KOPT-K1 (cell line): ENCODE results near the gene CDH4.

ENCODE experiments used
- H3K27ac ChIP-seq: fragments of 200-600 bp; sonication (generic); 2 replicates; pipeline ENCODE4 v1.5.1; 2016; ENCODE audit warnings: antibody characterized with exemption, mild to moderate bottlenecking, low read depth, low read length; ENCODE audit not compliant: poor library complexity, severe bottlenecking
- H3K36me3 ChIP-seq: fragments of 200-600 bp; sonication (generic); 2 replicates; pipeline ENCODE4 v1.5.1; 2017; ENCODE audit warnings: antibody characterized with exemption, mild to moderate bottlenecking, low read length, moderate library complexity; ENCODE audit not compliant: insufficient read depth
- H3K9me3 ChIP-seq: fragments of 200-600 bp; sonication (generic); 2 replicates; pipeline ENCODE4 v1.5.1; 2017; ENCODE audit warnings: antibody characterized with exemption, low read length, mild to moderate bottlenecking; ENCODE audit not compliant: insufficient read depth, poor library complexity, severe bottlenecking

The CDH4 gene

DNA sequence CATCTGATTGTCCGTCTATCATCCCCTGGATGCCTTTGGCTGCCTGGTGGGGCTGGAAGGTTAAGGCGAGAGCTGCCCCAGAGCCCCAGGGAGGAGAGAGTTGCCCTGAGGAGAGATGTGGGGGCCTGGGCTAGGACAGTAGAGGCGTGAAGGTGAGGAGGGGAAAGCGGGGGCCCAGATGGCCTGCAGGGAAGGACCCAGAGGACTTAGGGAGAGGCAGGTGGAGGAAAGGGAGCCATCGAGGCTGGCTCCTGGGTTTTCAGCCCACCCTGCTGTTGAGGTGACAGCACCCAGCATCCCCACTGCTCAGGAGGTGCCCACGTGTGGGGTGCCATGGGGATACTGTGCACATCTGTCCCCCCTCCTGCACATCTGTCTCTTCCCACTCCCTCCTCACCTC is 539.9 kb downstream of the CDH4 start:
- no peaks in the 10 kb centered on the region for H3K9me3 ChIP-seq
- H3K36me3 ChIP-seq = no peaks in the 10 kb centered on the region
- no peak overlapping the region for H3K27ac ChIP-seq

DNA sequence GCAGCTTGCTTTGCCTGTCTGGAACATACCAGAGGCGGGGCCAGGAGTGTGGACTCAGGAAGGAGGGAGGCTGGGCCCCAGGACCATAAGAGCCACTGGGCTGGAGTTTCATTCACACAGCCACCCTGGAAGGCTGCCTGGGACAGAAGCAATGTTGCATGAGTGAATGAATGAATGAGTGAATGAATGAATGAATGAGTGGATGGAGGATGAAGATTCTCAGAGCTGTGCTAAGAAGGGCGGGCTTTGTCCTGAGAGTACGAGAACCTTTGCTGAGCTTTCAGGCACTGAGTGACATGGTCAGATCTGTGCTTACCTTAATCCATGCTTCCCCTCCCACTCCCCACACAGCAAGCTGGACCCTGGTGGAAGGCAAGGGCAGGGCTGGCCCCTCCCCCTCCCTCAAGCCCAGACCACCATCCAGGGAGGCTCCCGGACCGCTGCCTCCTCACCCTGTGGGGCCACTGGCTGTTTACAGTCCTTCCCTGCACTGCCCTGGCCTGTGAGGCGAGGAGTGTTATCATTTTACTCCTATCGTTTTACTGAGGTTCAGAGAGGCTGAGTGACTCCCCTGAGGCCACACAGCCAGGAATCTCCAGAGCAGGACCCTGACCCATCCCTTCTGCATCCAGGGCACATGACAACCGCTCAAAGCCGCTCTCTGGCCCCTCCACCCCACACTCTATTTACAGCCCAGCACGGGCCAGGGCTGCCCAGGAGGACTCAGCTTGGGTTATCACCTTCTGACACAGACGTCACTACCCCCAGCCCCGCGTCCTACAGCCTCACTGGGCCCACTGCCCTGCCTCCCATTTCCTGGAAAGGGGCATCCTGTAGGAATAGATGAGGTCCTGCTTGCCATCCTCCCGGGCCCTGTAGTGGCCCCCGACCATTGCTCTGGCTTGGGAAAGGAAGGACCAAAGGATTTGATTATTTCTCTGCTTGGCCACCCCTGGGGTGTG is 543.9 kb downstream of the CDH4 start:
- Histone ChIP-seq H3K27ac (no peak overlapping the region), H3K9me3 (no peaks in the 10 kb centered on the region), H3K36me3 (no peaks in the 10 kb centered on the region)

DNA sequence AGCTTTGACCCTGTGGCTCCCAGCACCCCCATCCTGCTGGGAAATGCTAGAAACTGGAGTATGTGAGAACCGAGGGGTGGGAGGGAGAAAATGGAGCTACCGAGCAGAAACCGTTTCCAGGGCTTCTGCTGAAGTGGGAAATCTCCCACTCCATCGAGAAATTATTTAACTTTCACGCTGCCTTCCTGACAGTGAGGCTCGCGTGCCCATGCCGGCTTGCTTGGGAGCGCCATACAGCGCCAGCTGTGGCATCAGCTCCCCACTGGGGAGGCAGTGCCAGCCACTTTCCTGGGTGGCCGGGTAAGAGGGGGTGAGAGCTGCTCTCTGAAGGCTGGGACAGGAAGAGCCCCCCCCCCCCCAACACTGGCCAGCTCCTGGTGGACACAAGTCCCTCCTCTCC is 544.7 kb downstream of the CDH4 start:
- Histone ChIP-seq H3K36me3 (no peaks in the 10 kb centered on the region), H3K27ac (peak overlapping the region; percentile 41), H3K9me3 (no peaks in the 10 kb centered on the region)

DNA sequence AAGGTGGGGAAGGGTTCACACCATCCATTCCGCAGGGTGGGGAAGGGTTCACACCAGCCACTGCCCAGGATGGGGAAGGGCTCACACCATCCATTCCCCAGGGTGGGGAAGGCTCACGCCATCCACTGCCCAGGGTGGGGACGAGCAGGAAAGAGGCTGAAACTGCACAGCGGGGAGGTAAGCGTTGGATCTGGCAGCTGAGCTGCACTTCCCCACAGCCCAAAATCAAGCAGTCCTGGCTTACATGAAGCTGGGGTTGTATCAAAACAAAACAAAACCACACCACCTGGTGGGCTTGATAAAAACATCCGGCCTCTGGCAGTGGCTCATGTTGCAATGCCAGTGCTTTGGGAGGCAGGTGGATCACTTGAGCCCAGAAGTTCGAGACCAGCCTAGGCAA is 545.1 kb downstream of the CDH4 start:
- Histone ChIP-seq H3K36me3 (no peaks in the 10 kb centered on the region), H3K27ac (peak overlapping the region; percentile 41), H3K9me3 (no peaks in the 10 kb centered on the region)

DNA sequence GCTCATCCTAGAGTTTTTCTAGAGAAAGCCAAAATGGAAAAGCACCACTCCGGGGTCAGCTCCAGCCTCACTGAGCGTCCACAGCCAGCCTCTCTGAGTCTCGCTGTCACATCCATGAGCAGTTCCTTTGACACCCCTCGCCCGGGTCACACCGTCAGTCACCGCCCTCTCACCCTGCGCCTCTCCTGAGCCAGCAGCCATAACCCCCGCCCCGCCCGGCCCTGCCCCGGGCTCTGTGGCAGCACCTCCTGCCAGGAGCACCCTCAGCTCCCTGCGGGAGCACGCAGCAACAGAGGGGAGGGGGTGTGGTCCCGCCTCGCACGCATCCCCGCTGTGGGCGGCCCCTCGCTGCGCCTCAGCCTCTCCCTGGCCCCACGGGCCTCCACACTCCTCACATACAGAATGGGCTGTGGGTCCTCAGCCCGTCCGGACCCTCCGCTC is 545.9 kb downstream of the CDH4 start:
- H3K9me3 ChIP-seq = no peaks in the 10 kb centered on the region

DNA sequence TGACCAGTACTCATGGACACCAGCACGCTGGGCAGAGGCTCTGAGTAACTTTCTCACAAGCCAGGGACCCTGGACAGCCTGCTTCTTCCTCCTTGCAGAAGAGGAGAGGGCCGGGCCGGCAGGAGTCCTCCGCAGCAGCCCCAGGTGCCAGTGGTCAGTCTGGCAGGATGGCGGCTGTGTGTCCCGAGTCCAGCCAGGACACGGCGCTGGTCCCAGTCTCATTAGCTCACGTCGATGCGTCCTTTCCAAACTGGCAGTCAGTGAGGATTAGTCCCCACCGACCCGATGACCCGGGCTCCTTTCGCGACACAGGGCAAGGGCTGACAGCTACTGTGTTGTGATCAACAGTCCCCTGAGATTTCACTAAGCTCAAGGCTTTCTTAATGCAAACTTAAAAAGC is 546.6 kb downstream of the CDH4 start:
- Histone ChIP-seq H3K27ac (no peak overlapping the region), H3K9me3 (no peaks in the 10 kb centered on the region), H3K36me3 (no peaks in the 10 kb centered on the region)

More for the DNA sequence above, 545.9 kb downstream of the CDH4 start:
- Histone ChIP-seq H3K27ac (no peak overlapping the region), H3K36me3 (no peaks in the 10 kb centered on the region)

DNA sequence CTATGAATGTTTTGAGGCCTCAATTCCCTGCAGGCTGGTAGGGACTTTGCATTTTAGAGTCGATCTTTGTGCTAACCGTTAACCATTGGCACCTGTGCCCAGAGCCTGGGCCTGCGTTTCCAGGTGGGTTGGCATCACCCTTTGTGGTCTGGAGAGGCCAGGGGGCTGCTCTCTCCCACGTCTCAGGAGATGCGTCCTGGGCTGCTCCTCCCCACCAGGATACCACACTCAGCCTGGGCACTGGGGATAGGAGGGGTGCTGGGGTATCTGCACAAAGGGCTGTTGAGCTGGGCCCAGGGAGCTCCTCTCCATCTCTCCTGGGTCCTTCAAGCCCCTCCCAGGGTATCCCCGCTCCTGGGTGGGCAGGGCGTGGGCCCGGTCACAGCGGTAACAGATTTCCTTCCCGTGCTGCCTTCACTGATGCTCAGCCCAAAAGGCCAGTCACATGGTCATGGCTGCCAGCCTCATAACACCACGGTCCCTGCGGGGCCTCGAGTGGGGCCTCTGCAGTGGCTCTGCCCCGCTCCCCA is 547.4 kb downstream of the CDH4 start:
- Histone ChIP-seq H3K9me3 (no peaks in the 10 kb centered on the region), H3K36me3 (no peaks in the 10 kb centered on the region), H3K27ac (peak overlapping the region; percentile 14)

DNA sequence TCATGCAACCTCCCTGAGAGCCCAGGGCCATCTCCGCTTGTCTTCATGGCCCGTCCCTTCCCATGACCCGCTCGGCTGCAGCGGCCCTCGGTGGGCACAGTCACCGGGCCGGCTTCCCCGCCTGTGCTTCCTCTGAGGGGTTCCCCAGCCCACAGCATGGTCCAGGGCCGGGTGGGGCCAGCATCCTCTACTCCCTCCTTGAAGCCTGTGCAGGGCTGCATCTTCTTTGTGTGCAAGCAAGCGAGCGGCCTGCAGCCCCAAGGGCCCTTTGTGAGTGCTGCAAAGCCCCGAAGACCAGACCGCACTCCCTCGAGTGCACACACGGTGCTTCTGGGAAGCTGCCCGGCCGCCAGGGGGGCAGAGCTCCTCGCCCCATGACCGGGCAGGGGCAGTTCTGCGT is 547.9 kb downstream of the CDH4 start:
- no peaks in the 10 kb centered on the region for H3K9me3 ChIP-seq
- H3K27ac ChIP-seq = peak overlapping the region; percentile 14
- no peaks in the 10 kb centered on the region for H3K36me3 ChIP-seq

DNA sequence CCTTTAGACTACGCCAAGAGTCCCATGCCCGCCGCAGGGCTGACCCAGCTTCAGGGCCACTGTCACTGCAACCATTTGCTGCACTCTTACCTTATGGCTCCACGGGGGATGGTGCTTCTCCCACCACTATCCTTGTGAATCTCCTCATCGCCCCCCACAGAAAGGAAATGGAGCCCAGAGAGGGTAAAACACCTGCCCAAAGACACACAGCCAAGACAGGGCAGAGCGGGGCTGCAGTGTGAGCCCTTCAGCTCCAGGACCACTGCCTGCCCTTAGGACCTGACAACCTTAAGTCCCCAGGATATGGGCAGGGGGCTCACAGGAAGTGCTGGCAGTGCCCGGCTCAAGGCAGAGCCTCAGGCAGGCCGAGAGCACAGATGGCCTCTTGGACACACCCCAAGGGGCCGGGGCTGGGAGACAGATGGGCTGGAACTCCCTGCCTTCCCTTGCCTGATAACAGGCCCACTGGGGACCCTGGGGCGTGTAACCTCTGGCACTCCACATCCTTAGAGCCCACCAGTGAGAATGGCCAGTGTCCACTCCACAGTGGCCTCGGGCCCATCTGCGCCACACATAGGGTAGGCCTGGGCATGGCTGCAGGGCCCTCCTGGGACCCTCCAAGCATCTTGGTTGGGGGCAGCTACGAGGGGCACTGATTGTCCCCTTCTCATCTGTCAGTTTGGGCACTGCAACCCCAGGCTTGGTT is 548.5 kb downstream of the CDH4 start:
- Histone ChIP-seq H3K27ac (no peak overlapping the region), H3K9me3 (no peaks in the 10 kb centered on the region)

DNA sequence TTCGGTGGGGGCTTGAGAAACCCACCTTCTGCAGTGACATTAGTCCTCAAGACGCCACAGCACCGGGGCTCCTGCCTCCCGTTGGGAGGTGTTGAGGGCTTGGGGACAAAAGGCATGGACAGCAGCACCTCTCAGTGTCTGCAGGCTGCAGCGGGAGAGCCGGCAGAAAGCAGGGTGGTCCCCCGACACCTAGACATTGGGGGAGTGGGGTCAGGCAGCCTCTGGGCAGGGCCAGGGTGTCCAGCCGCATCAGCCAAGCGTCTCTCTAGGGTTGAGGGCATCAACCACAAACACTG is 549.0 kb downstream of the CDH4 start:
- Histone ChIP-seq H3K9me3 (no peaks in the 10 kb centered on the region), H3K36me3 (no peaks in the 10 kb centered on the region), H3K27ac (no peak overlapping the region)

More for the DNA sequence above, 548.5 kb downstream of the CDH4 start:
- no peaks in the 10 kb centered on the region for H3K36me3 ChIP-seq

DNA sequence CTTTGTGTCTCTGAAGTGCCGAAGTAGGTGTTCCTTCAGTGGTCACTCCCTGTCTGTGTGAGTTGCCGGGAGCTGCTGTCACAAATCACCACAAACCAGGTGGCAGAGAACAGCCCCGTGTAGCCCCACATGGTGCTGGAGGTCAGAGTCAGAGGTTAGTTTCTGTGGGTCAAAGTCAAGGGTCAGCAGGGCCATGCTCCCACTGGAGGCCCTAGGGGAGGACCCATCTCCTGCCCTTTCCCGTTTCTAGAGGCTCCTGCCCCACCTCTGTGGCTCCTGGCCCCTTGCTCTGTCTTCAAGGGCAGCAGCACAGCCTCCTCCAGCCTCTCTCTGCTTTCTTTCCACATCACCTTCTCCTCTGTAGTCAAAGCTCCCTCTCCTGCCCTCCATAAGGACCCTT is 549.4 kb downstream of the CDH4 start:
- H3K27ac ChIP-seq = no peak overlapping the region
- H3K36me3 ChIP-seq = no peaks in the 10 kb centered on the region
- H3K9me3 ChIP-seq = no peaks in the 10 kb centered on the region

DNA sequence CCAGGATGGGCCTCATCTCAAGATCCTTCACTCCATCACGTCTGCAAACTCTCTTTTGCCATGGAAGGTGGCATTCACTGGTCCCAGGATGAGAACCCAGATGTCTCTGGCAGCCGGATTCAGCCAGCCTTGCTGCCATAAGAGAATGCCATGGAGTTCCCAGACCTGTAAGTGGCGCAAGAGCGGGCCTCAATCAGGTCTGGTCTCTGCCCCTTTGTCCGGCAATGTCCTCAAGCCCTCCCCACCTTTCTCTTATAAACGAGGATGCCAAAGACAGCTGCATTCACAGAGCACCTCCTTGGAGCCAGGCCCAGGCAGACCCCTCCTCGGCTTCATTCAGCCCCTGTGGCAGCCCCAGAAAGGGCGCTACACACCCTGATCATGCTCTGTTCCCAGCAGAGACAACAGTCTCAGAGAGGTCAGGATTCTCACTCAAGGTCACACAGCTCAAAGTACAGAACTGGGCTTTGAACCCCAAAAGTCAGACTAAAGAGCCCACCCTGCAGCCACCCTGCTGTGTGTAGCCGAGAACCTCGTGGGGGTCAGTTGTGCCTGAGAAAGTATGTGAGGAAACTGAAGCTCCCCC is 549.9 kb downstream of the CDH4 start:
- no peaks in the 10 kb centered on the region for H3K36me3 ChIP-seq
- no peaks in the 10 kb centered on the region for H3K9me3 ChIP-seq
- peak overlapping the region; percentile 21 for H3K27ac ChIP-seq

DNA sequence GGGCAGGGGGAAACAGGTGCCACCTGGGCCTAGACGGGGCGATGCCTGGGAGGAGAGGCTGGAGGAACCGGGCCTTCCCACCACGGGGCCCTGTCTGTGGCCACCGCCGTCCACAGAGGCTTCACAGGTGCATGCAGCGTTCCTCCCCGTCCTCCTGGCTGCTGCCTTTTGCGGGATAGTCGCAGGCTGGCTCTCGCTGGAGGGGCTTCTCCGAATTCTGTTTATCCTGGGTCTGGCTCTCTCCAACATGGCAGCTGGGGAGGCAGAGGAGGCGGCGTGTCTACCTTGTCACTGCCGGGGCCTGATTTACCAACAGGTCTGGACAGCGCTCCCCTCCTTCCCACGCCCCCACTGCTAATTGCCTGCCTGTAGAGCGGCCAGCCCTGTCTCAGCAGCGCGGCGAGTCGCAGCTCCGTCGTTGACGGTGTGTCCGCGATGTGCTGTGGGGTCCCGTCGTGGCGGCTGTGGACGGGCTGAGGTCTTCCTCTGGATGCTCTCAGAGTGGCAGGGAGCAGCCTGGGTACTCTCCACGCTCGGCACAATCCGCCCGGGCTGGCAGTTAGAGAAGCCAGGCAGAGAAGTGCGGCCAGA is 550.8 kb downstream of the CDH4 start:
- Histone ChIP-seq H3K36me3 (no peaks in the 10 kb centered on the region), H3K27ac (peak overlapping the region; percentile 21), H3K9me3 (no peaks in the 10 kb centered on the region)

DNA sequence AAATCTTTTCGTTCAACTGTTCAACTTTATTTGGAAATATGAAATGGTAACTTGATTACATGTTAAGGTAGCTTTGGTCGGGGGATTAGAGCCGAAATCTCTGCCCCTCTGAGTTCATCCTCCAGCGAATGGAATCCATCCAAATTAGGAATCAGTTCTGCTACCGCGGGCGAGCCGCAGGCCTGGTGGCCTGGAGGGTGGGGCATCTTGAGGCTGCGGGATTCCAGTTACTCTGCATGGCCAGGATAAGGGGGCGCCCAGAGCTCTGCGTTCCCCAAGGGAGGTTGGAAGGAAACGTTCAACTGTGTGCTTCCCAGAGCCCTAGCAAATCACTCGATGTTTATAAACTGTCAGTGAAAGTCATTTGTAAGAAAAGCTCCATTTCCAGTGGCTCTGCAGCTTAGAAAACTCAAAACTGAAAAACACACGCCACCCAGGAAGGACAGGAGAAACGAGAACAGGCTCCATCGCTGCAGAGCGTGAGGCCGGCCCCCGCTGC is 551.4 kb downstream of the CDH4 start:
- H3K27ac ChIP-seq = no peak overlapping the region

More for the DNA sequence above, 551.4 kb downstream of the CDH4 start:
- Histone ChIP-seq H3K36me3 (no peaks in the 10 kb centered on the region), H3K9me3 (no peaks in the 10 kb centered on the region)
